HG03469 (cell line): ENCODE measurements around the gene MARCHF7.

Experiments
- ATAC-seq: cut with Tn5 transposase; IDR thresholded peaks from one replicate; pipeline ENCODE4 v1.9.1; 2021; ENCODE audit warnings: mild to moderate bottlenecking, moderate library complexity, moderate number of reproducible peaks; ENCODE audit not compliant: unreplicated experiment

MARCHF7 gene

DNA sequence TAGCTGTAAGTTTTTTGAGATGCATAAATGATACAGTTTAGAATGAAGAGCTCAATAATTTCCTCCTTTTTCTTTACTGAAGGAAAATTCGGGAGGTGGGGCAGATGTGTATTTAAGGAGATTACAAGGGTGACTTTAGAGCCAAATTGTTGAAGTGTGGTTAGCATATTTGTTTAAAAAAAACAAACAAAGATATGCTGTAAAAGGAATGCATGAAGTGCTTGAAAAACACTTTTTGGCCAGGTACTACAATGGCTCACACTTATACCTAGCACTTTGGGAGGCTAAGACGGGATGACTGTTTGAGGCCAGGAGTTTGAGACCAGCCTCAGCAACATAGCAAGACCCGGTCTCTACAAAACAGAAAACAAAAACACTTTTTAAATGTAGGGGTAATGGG lies 47.3 kb downstream of the MARCHF7 start:
- ATAC-seq, result no peak

DNA sequence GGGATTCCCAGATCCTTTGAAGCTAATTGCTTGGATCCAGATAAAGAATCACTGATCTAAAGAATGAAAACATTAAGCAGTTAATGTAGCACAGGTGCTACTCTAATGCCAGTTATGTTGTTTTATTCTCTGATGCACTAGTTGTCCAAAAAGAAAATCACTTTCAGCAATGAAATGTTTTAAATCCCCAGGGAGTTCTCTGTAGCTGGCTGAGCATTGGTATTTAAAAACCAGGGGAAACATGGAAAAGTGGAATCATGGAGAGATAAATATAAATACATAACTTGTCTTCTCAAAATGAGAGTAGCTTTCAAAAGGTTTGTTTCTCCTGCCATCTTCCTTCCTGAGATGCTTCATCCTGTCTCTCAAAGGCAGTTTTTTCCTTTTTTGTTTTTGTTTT lies 48.0 kb downstream of the MARCHF7 start:
- ATAC-seq, result no peak

DNA sequence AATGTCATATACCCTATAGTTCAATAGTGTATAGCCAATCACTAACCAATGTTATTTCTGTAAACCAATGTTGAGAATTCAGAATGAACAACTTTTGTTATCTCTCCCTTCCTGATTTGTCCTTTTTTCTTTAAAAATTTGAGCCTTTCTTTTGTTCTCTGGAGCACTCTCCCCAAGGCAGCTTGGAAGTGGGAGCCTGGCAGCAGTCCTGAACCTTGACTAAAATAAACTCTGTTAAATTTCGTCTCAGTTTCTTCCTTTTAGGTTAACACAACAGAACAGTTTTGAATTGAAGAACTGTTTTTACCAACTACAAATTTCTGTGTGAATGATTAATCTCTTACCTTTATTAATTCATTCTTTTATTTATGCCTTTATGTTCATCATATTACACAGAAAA lies 49.8 kb downstream of the MARCHF7 start:
- ATAC-seq, result no peak
